HL-60 (cell line): Measurements from ENCODE around the gene HNF4A.

Source experiments
- DNase-seq, 2 experiments: peaks; one replicate each; pipeline ENCODE4 v3.0.0-alpha.2; 2010 to 2020; ENCODE audit warnings: low read depth in 1 of 2, low spot score in 1 of 2
- H3K27ac ChIP-seq: fragments of 250-450 bp; sonication (Bioruptor Pico); replicated peaks from 2 replicates; pipeline ENCODE4 v1.5.1; 2020; ENCODE audit warnings: mild to moderate bottlenecking, moderate library complexity
- H3K27me3 ChIP-seq: fragments of 250-450 bp; sonication (Bioruptor Pico); 2 replicates; pipeline ENCODE4 v1.5.1; 2021; ENCODE audit warnings: mild to moderate bottlenecking, moderate library complexity; ENCODE audit not compliant: insufficient read depth, poor library complexity, severe bottlenecking
- H3K4me3 ChIP-seq: replicated peaks from 2 replicates; pipeline ENCODE4 v1.5.1; 2011; ENCODE audit warnings: mild to moderate bottlenecking, control low read depth, low read length; ENCODE audit not compliant: insufficient read depth
- CTCF ChIP-seq: IDR thresholded peaks from one replicate; pipeline ENCODE4 v1.5.1; 2011; ENCODE audit warnings: low read length, control low read depth, inconsistent platforms; ENCODE audit not compliant: insufficient read depth
- GABPA ChIP-seq: IDR thresholded peaks from 2 replicates; pipeline ENCODE4 v1.6.1; 2012; ENCODE audit warnings: low read depth
- POLR2AphosphoS5 ChIP-seq: IDR thresholded peaks from 2 replicates; pipeline ENCODE4 v1.6.1; 2012; ENCODE audit warnings: low read depth
- SPI1 ChIP-seq: IDR thresholded peaks from 2 replicates; pipeline ENCODE4 v1.6.1; 2012; ENCODE audit warnings: low read depth, mild to moderate bottlenecking, borderline replicate concordance
- long read RNA-seq: library from polyadenylated mRNA; unstranded; transcript quantifications from one replicate; pipeline ENCODE4 v2.0.0, GENCODE V29; 2020
- TF ChIP-seq, protein P1 (sequence below): IDR thresholded peaks from 2 replicates; pipeline ENCODE4 v1.6.1; 2012; ENCODE audit warnings: low read depth; ENCODE audit not compliant: insufficient replicate concordance

The HNF4A gene
- long read RNA-seq, result 0 reads

- H3K4me3 ChIP-seq, result no peak within 1 kb of the TSS
- DNase-seq, result no peak
- peaks cover 2% of the 10 kb centered on the region for H3K27me3 ChIP-seq
- no peak within 1 kb of the TSS for H3K27ac ChIP-seq
- no peak for TF ChIP-seq GABPA
- no peak for TF ChIP-seq CTCF
- TF ChIP-seq SPI1, result no peak
- TF ChIP-seq, protein P1, sequence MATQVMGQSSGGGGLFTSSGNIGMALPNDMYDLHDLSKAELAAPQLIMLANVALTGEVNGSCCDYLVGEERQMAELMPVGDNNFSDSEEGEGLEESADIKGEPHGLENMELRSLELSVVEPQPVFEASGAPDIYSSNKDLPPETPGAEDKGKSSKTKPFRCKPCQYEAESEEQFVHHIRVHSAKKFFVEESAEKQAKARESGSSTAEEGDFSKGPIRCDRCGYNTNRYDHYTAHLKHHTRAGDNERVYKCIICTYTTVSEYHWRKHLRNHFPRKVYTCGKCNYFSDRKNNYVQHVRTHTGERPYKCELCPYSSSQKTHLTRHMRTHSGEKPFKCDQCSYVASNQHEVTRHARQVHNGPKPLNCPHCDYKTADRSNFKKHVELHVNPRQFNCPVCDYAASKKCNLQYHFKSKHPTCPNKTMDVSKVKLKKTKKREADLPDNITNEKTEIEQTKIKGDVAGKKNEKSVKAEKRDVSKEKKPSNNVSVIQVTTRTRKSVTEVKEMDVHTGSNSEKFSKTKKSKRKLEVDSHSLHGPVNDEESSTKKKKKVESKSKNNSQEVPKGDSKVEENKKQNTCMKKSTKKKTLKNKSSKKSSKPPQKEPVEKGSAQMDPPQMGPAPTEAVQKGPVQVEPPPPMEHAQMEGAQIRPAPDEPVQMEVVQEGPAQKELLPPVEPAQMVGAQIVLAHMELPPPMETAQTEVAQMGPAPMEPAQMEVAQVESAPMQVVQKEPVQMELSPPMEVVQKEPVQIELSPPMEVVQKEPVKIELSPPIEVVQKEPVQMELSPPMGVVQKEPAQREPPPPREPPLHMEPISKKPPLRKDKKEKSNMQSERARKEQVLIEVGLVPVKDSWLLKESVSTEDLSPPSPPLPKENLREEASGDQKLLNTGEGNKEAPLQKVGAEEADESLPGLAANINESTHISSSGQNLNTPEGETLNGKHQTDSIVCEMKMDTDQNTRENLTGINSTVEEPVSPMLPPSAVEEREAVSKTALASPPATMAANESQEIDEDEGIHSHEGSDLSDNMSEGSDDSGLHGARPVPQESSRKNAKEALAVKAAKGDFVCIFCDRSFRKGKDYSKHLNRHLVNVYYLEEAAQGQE, result no peak
- TF ChIP-seq POLR2AphosphoS5, result no peak
Observed at GRCh38 chr20:44355498-44356352, at the start of gene HNF4A. TSS of gene HNF4A (plus strand) at chr20:44355699. CDS start at chr20:44355805, 106 bp downstream.

DNA sequence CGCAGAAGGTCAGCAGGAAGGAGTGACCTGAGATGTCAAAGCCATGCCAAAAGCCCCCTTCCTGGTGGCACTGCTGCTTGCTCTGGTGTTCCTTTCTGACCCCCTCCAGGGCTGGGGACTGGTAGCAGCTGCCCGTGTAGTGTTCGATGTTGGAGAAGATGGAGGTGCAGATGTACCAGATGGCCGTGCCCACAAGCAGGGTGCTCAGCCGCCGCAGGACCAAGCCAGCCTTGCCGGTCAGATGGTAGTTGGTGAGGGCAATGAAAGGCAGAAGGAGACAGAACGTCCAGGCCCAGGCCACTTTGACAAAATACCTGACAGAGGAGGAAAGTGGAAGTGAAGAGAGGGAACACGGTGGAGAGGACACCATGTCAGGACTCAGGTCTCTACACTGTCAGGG is 48.6 kb upstream of the HNF4A start:
- Histone ChIP-seq H3K4me3 (no peak overlapping the region), H3K27ac (no peak overlapping the region), H3K27me3 (no peaks in the 10 kb centered on the region)
- no peak for DNase-seq
- TF ChIP-seq CTCF, result no peak
- TF ChIP-seq GABPA, result no peak
- TF ChIP-seq, protein P1, result no peak
- no peak for TF ChIP-seq POLR2AphosphoS5
- no peak for TF ChIP-seq SPI1

GRCh38 chr20:44309763-44310663 is 45.5 kb upstream of the HNF4A start:
- Histone ChIP-seq H3K27ac (peak overlapping the region; percentile 77), H3K27me3 (no peaks in the 10 kb centered on the region), H3K4me3 (peak overlapping the region; percentile 99)
- peak in 1 of 2 experiments; percentile 31 for DNase-seq
- TF ChIP-seq SPI1, result peak; percentile 9; the same call in 1 of the 2 replicates
- TF ChIP-seq CTCF, result no peak
